ENCODE data around the gene FAM83F. TPM values are rescaled to one million over a fixed set of nuclear protein-coding genes. Genes with fewer than 3 reads are reported as not detected.
A peak's percentile ranks its signal among the peaks of the same experiment; 100 is the strongest.

FAM83F gene
- polyA plus RNA-seq, 2 of the 4 experiments (the other 2 are of a cell fraction), result not detected

DNA sequence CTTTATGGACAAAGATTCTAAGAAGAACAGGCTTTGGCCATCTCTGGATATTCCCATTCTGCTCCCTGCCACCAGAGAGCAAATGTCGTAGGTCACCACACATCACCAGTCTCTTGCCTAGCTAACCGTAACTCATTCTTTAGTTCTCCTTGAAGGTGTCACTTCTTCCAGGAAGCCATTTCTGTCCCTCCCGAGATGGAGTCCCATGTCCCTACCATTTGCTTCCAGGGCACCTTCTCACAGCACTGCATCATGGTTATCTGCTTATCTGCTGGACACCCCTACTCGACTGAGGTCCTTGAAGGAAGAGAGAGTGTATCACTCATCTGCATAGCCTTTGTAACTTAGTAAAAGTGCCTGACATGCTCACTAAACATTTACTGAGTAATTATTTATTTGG is 47.6 kb downstream of the FAM83F start:
- ChIA-PET CTCF (interaction anchor here (28.4 kb wide), 1 partner anchor 498 kb away, joined by 899 read pairs; the partner anchor contains the start of gene RPS19BP1), POLR2A (no interaction called here)
- 62% methylated on average over 4 of the region's 4 CpGs for WGBS (ENCODE audit: missing lambda C conversion rate)
- H3K9me3 ChIP-seq, result no peaks in the 10 kb centered on the region
- no peak overlapping the region for H3K4me3 ChIP-seq
- no peak overlapping the region for H3K27ac ChIP-seq
- 0 out of 3 replicates have a peak, but pooled peaks cover 4% of the 10 kb centered on the region for H3K4me1 ChIP-seq
- TF ChIP-seq TFCP2L1 (CRISPR knock-in tag; IDR thresholded peaks at IDR 0.05) (no peak), NFE2L2 (conservative IDR thresholded peaks at IDR 0.05; ENCODE audit: low read length) (no peak), CBX8 (IDR thresholded peaks at IDR 0.05) (no peak), KDM5A (IDR thresholded peaks at IDR 0.05) (no peak), TP53 (CRISPR knock-in tag; IDR thresholded peaks at IDR 0.05) (no peak), HOXB5 (CRISPR knock-in tag; IDR thresholded peaks at IDR 0.05) (no peak), RCOR1 (IDR thresholded peaks at IDR 0.05; ENCODE audit: low read depth, low read length) (no peak), NR3C1 (IDR thresholded peaks at IDR 0.05) (no peak)
- H3K4me2 ChIP-seq, result no peak overlapping the region
- FAIRE-seq (no peak), DNase-seq (ENCODE audit: low read depth in 1 of 2, low spot score in 1 of 2) (no peak), ATAC-seq (no peak)

DNA sequence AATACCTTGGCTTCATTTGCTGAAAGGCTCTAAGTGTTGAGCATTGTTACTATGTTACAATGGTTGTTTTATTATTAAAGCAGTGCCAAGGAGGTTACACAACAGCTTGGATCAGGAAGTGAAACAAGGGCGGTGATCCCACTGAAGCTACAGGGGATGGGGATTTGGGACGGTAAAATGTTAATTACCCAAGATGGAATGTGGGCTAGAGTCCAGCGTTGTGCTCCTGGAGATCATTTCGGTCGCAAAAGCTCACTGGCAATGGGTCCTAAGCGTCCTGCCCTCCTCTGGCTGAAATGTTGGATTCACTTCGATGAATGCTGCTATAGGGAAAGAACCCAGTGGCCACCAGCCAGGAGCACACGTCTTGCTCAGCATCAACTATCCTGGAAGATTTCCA is 48.3 kb downstream of the FAM83F start:
- POLR2A ChIA-PET, result interaction anchor here (1.6 to 3.3 kb wide), 3 partner anchors 12 to 304 kb away, joined by 11 to 49 read pairs (median 31); partner anchors contain the start of genes ADSL and TNRC6B

DNA sequence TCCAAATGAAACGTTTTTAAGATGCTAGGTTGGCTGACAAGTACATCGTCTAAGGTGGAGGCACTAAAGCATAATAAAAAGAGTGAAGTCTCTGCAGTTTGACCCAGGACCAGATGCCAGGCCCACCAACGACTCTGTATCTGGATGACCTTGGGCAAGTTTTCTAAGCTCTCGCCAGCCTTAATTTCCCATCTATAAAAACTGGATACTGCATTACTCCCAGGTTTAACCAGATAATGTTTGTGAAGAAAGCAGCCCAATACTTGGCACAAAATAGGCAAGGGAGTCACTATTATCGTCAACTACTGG is 49.0 kb downstream of the FAM83F start:
- ChIA-PET POLR2A (interaction anchor here (0.5 to 3.3 kb wide), 19 partner anchors 11 to 542 kb away, joined by 3 to 49 read pairs (median 6); partner anchors contain the start of genes ADSL, ATF4, MIEF1 and RPS19BP1), CTCF (interaction anchor here (0.6 to 1.6 kb wide), 6 partner anchors 10 to 531 kb away, joined by 3 to 7 read pairs (median 4); partner anchors contain the start of gene TNRC6B)
- H3K9me3 ChIP-seq, result no peaks in the 10 kb centered on the region
- WGBS (ENCODE audit: missing lambda C conversion rate), result 58% methylated on average over 5 of the region's 5 CpGs
- 0 out of 3 replicates have a peak, but pooled peaks cover 4% of the 10 kb centered on the region for H3K4me1 ChIP-seq
- no peak for FAIRE-seq
- no peak for DNase-seq (ENCODE audit: low read depth in 1 of 2, low spot score in 1 of 2)
- peak overlapping the region; percentile 82 to 83 for H3K27ac ChIP-seq
- no peak for ATAC-seq
- TF ChIP-seq SMC3 (IDR thresholded peaks at IDR 0.05) (no peak), ZSCAN20 (CRISPR knock-in tag; IDR thresholded peaks at IDR 0.05) (no peak), FOXS1 (CRISPR knock-in tag; IDR thresholded peaks at IDR 0.05) (no peak), POLR2A (IDR thresholded peaks at IDR 0.05; ENCODE audit: low read length) (no peak)
- peak overlapping the region; percentile 63 for H3K4me3 ChIP-seq
- peak overlapping the region; percentile 76 for H3K4me2 ChIP-seq

More for the DNA sequence above, 48.3 kb downstream of the FAM83F start:
- TF ChIP-seq, protein P1, sequence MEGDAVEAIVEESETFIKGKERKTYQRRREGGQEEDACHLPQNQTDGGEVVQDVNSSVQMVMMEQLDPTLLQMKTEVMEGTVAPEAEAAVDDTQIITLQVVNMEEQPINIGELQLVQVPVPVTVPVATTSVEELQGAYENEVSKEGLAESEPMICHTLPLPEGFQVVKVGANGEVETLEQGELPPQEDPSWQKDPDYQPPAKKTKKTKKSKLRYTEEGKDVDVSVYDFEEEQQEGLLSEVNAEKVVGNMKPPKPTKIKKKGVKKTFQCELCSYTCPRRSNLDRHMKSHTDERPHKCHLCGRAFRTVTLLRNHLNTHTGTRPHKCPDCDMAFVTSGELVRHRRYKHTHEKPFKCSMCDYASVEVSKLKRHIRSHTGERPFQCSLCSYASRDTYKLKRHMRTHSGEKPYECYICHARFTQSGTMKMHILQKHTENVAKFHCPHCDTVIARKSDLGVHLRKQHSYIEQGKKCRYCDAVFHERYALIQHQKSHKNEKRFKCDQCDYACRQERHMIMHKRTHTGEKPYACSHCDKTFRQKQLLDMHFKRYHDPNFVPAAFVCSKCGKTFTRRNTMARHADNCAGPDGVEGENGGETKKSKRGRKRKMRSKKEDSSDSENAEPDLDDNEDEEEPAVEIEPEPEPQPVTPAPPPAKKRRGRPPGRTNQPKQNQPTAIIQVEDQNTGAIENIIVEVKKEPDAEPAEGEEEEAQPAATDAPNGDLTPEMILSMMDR (IDR thresholded peaks at IDR 0.05), result no peak
- TF ChIP-seq PHF8 (IDR thresholded peaks at IDR 0.05; ENCODE audit: borderline replicate concordance, low read depth) (no peak), KDM5A (IDR thresholded peaks at IDR 0.05) (no peak), BHLHE40 (IDR thresholded peaks at IDR 0.05; ENCODE audit: low read depth, low read length) (no peak), HOXB5 (CRISPR knock-in tag; IDR thresholded peaks at IDR 0.05) (no peak), ZFP36 (IDR thresholded peaks at IDR 0.05; ENCODE audit: borderline replicate concordance, partially characterized antibody) (no peak), POLR2AphosphoS2 (conservative IDR thresholded peaks at IDR 0.05; ENCODE audit: low read length) (no peak), TFCP2L1 (CRISPR knock-in tag; IDR thresholded peaks at IDR 0.05) (no peak), EP300 (IDR thresholded peaks at IDR 0.05) (no peak), CEBPB (IDR thresholded peaks at IDR 0.05) (no peak), CHD4 (IDR thresholded peaks at IDR 0.05; ENCODE audit: borderline replicate concordance) (no peak), MAFK (IDR thresholded peaks at IDR 0.05; ENCODE audit: partially characterized antibody) (no peak)
- TF ChIP-seq, protein P2, sequence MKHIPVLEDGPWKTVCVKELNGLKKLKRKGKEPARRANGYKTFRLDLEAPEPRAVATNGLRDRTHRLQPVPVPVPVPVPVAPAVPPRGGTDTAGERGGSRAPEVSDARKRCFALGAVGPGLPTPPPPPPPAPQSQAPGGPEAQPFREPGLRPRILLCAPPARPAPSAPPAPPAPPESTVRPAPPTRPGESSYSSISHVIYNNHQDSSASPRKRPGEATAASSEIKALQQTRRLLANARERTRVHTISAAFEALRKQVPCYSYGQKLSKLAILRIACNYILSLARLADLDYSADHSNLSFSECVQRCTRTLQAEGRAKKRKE (CRISPR knock-in tag; IDR thresholded peaks at IDR 0.05; ENCODE audit: low read depth), result no peak
- TF ChIP-seq, protein P3, sequence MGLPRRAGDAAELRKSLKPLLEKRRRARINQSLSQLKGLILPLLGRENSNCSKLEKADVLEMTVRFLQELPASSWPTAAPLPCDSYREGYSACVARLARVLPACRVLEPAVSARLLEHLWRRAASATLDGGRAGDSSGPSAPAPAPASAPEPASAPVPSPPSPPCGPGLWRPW (IDR thresholded peaks at IDR 0.05), result no peak
- 63% methylated on average over 8 of the region's 8 CpGs for WGBS (ENCODE audit: missing lambda C conversion rate)
- DNase-seq (ENCODE audit: low read depth in 1 of 2, low spot score in 1 of 2) (no peak), FAIRE-seq (no peak), ATAC-seq (no peak)
- no peak overlapping the region for H3K27ac ChIP-seq
- H3K4me1 ChIP-seq, result 0 out of 3 replicates have a peak, but pooled peaks cover 4% of the 10 kb centered on the region
- no peak overlapping the region for H3K4me3 ChIP-seq
- H3K9me3 ChIP-seq, result no peaks in the 10 kb centered on the region
- CTCF ChIA-PET, result interaction anchor here (0.9 to 1.6 kb wide), 2 partner anchors 509 to 514 kb away, joined by 3 to 4 read pairs; no protein-coding TSS in a partner anchor
- H3K4me2 ChIP-seq, result no peak overlapping the region; the same call in 2 of the 3 replicates
